Liver (tissue), 9 donors: ENCODE measurements around the gene CCN5. TPM values are rescaled to one million over a fixed set of nuclear protein-coding genes. Genes with fewer than 3 reads are reported as not detected.

ENCODE experiments used
- DNase-seq: peaks from one replicate; pipeline ENCODE4 v3.0.0-alpha.2; 2017; ENCODE audit warnings: low spot score
- H3K27ac ChIP-seq, 2 donors: one replicate each; pipeline ENCODE4 v1.7.0; 2013; ENCODE audit warnings: inconsistent platforms in 2 of 2, low read length in 2 of 2, control low read depth in 1 of 2, low read depth in 1 of 2, mild to moderate bottlenecking in 1 of 2
- H3K27me3 ChIP-seq, 4 donors: one replicate each; pipeline versions ENCODE4 v1.6.1 to v1.7.0; 2013; ENCODE audit warnings: low read length in 3 of 4, inconsistent platforms in 1 of 4, mild to moderate bottlenecking in 1 of 4, moderate library complexity in 1 of 4; ENCODE audit not compliant: control insufficient read depth in 4 of 4, insufficient read depth in 4 of 4
- H3K36me3 ChIP-seq, 4 donors: one replicate each; pipeline versions ENCODE4 v1.6.1 to v1.7.0; 2013; ENCODE audit warnings: low read length in 3 of 4, mild to moderate bottlenecking in 3 of 4, low read depth in 1 of 4, moderate library complexity in 1 of 4; ENCODE audit not compliant: control insufficient read depth in 4 of 4, insufficient read depth in 3 of 4
- H3K4me1 ChIP-seq, 4 donors: one replicate each; pipeline versions ENCODE4 v1.6.1 to v1.7.0; 2013; ENCODE audit warnings: low read length in 3 of 4, mild to moderate bottlenecking in 3 of 4, moderate library complexity in 1 of 4; ENCODE audit not compliant: control insufficient read depth in 4 of 4, insufficient read depth in 4 of 4
- H3K4me3 ChIP-seq, 3 donors: one replicate each; pipeline versions ENCODE4 v1.6.1 to v1.7.0; 2013; ENCODE audit warnings: low read length in 3 of 3, control low read depth in 1 of 3, low read depth in 1 of 3, mild to moderate bottlenecking in 1 of 3
- H3K9ac ChIP-seq, 2 donors: one replicate each; pipeline ENCODE4 v1.7.0; 2013; ENCODE audit warnings: low read length in 2 of 2, mild to moderate bottlenecking in 2 of 2, moderate library complexity in 2 of 2, control low read depth in 1 of 2, low read depth in 1 of 2
- H3K9me3 ChIP-seq, 4 donors: one replicate each; pipeline versions ENCODE4 v1.6.1 to v1.7.0; 2013; ENCODE audit warnings: low read length in 3 of 4; ENCODE audit not compliant: control insufficient read depth in 4 of 4
- ATF3 ChIP-seq: IDR thresholded peaks from 2 replicates; pipeline ENCODE4 v1.6.1; 2016; ENCODE audit warnings: antibody characterized with exemption
- EGR1 ChIP-seq, 2 donors: IDR thresholded peaks; 2 replicates each; pipeline ENCODE4 v1.6.1; 2016 to 2018; ENCODE audit warnings: antibody characterized with exemption in 2 of 2, low read depth in 2 of 2
- FOXA1 ChIP-seq: IDR thresholded peaks from 2 replicates; pipeline ENCODE4 v1.6.1; 2016; ENCODE audit warnings: antibody characterized with exemption
- FOXA2 ChIP-seq: IDR thresholded peaks from 2 replicates; pipeline ENCODE4 v1.6.1; 2016; ENCODE audit warnings: antibody characterized with exemption
- HNF4A ChIP-seq, 2 donors: conservative IDR thresholded peaks; 2 replicates each; pipeline ENCODE4 v1.6.1; 2016; ENCODE audit warnings: antibody characterized with exemption in 2 of 2, mild to moderate bottlenecking in 2 of 2
- HNF4G ChIP-seq: IDR thresholded peaks from 2 replicates; pipeline ENCODE4 v1.6.1; 2016; ENCODE audit warnings: antibody characterized with exemption
- JUND ChIP-seq, 2 donors: IDR thresholded peaks; 2 replicates each; pipeline ENCODE4 v1.6.1; 2016; ENCODE audit warnings: antibody characterized with exemption in 2 of 2
- NR2F2 ChIP-seq: IDR thresholded peaks from 2 replicates; pipeline ENCODE4 v1.6.1; 2016; ENCODE audit warnings: antibody characterized with exemption
- RAD21 ChIP-seq, 2 donors: IDR thresholded peaks; 2 replicates each; pipeline ENCODE4 v1.6.1; 2016; ENCODE audit warnings: antibody characterized with exemption in 2 of 2, mild to moderate bottlenecking in 2 of 2
- REST ChIP-seq: IDR thresholded peaks from 2 replicates; pipeline ENCODE4 v1.6.1; 2016; ENCODE audit warnings: antibody characterized with exemption, mild to moderate bottlenecking
- RXRA ChIP-seq, 2 donors: IDR thresholded peaks; 2 replicates each; pipeline ENCODE4 v1.6.1; 2017 to 2018; ENCODE audit warnings: antibody characterized with exemption in 2 of 2, mild to moderate bottlenecking in 1 of 2
- SP1 ChIP-seq: IDR thresholded peaks from 2 replicates; pipeline ENCODE4 v1.6.1; 2018; ENCODE audit warnings: antibody characterized with exemption, mild to moderate bottlenecking
- TAF1 ChIP-seq: conservative IDR thresholded peaks from 2 replicates; pipeline ENCODE4 v1.6.1; 2016; ENCODE audit warnings: antibody characterized with exemption, mild to moderate bottlenecking
- YY1 ChIP-seq: IDR thresholded peaks from 2 replicates; pipeline ENCODE4 v1.6.1; 2016; ENCODE audit warnings: antibody characterized with exemption, mild to moderate bottlenecking
- WGBS: extraction: QIAGEN DNeasy Blood & Tissue Kit; methylation state at CpG from one replicate; pipeline ENCODE4 v1.1.7; 2013; 5-methylcytosine and 5-hydroxymethylcytosine counted together
- polyA plus RNA-seq, 2 donors: library from polyadenylated mRNA; stranded (reverse) in 1 of 2; unstranded in 1 of 2; fragments of 200-250 nt in 1 of 2; fragments of >200 nt in 1 of 2; fragmentation: Nextera tagmentation in 1 of 2; extraction: Ambion mirVana in 1 of 2; gene quantifications; one replicate each; pipeline versions ENCODE4 v1.2.1 to v1.2.3, GENCODE V29; 2013 to 2015
- total RNA-seq, 2 donors: library from RNA; depleted of rRNA; stranded (reverse); fragments of >200 nt; gene quantifications; one replicate each; pipeline ENCODE4 v1.2.3, GENCODE V29; 2014
- TF ChIP-seq, protein P1 (sequence below): IDR thresholded peaks from 2 replicates; pipeline ENCODE4 v1.6.1; 2016; ENCODE audit warnings: antibody characterized with exemption
- TF ChIP-seq, protein P2 (sequence below): IDR thresholded peaks from 2 replicates; pipeline ENCODE4 v1.6.1; 2016; ENCODE audit warnings: antibody characterized with exemption
- TF ChIP-seq, protein P3 (sequence below): fragments of 150-350 bp; IDR thresholded peaks from 2 replicates; pipeline ENCODE4 v1.5.1; 2017; ENCODE audit warnings: improper control_type of control experiment, low read depth, low read length; ENCODE audit not compliant: missing input control
- donor health status: healthy.
- donor health status: healthy.
- donor health status: healthy.
- donor health status: healthy.
- donor health status: healthy.

Gene CCN5
- total and polyA plus RNA-seq, 4 donors = 1.2 to 3.6 (median 1.9) TPM; not detected in 1

DNA sequence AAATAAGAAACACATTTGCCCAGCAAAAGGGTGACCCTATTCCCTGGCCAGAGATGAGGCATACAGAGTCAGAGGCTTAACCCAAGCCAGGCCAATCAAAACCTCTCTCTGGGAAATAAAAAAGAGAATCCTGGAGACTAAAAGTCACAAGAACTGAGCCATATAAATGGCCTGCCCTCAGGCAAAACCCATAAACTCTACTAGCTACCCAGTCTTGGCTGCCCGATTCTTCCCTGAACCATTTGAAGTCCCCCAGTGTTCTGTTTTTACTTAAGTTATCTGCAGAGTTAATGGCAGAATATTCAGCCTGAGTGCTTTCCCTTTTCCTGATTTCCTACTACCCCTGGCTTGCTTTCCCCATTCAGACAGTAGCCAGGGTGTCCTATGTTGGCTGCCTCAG is 44.4 kb downstream of the CCN5 start:
- H3K27ac ChIP-seq = no peak overlapping the region
- H3K4me1 ChIP-seq = no peaks in the 10 kb centered on the region
- no peaks in the 10 kb centered on the region for H3K36me3 ChIP-seq
- H3K27me3 ChIP-seq = peaks cover 0 to 3% (median 0%) of the 10 kb centered on the region in 4 donors
- H3K9ac ChIP-seq = no peak overlapping the region
- WGBS = 97% methylated on average over 1 of the region's 1 CpG
- TF ChIP-seq, protein P1, sequence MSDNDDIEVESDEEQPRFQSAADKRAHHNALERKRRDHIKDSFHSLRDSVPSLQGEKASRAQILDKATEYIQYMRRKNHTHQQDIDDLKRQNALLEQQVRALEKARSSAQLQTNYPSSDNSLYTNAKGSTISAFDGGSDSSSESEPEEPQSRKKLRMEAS = no peak
- TF ChIP-seq JUND (IDR thresholded peaks at IDR 0.05) (no peak), HNF4A (conservative IDR thresholded peaks at IDR 0.05) (no peak), ATF3 (no peak), HNF4G (no peak), TAF1 (no peak)
- TF ChIP-seq, protein P2, sequence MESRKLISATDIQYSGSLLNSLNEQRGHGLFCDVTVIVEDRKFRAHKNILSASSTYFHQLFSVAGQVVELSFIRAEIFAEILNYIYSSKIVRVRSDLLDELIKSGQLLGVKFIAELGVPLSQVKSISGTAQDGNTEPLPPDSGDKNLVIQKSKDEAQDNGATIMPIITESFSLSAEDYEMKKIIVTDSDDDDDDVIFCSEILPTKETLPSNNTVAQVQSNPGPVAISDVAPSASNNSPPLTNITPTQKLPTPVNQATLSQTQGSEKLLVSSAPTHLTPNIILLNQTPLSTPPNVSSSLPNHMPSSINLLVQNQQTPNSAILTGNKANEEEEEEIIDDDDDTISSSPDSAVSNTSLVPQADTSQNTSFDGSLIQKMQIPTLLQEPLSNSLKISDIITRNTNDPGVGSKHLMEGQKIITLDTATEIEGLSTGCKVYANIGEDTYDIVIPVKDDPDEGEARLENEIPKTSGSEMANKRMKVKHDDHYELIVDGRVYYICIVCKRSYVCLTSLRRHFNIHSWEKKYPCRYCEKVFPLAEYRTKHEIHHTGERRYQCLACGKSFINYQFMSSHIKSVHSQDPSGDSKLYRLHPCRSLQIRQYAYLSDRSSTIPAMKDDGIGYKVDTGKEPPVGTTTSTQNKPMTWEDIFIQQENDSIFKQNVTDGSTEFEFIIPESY = no peak
- TF ChIP-seq, protein P3, sequence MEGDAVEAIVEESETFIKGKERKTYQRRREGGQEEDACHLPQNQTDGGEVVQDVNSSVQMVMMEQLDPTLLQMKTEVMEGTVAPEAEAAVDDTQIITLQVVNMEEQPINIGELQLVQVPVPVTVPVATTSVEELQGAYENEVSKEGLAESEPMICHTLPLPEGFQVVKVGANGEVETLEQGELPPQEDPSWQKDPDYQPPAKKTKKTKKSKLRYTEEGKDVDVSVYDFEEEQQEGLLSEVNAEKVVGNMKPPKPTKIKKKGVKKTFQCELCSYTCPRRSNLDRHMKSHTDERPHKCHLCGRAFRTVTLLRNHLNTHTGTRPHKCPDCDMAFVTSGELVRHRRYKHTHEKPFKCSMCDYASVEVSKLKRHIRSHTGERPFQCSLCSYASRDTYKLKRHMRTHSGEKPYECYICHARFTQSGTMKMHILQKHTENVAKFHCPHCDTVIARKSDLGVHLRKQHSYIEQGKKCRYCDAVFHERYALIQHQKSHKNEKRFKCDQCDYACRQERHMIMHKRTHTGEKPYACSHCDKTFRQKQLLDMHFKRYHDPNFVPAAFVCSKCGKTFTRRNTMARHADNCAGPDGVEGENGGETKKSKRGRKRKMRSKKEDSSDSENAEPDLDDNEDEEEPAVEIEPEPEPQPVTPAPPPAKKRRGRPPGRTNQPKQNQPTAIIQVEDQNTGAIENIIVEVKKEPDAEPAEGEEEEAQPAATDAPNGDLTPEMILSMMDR = no peak
- DNase-seq = no peak
- no peak overlapping the region for H3K4me3 ChIP-seq
- H3K9me3 ChIP-seq = no peaks in the 10 kb centered on the region

DNA sequence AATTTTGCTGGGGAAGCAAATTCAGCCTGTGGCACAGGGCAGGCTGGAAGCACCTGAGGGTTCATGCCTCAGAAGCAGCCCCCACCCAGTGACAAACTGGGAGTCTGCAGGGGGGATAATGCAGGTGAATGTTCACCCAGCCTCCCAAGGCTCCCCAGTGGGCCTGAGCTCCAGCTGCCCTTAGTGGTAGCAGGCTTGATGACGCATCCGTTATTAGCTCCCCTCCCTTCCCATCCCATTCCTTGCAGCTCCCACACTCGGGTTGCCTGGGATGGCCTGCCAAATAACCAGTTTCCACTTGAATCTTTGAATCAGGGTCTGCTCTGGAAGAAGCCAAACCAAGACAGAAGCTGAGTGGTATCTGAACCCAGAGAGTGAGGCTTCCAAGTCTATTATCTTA is 46.3 kb downstream of the CCN5 start:
- 59% methylated on average over 3 of the region's 3 CpGs for WGBS
- Histone ChIP-seq H3K36me3 (no peaks in the 10 kb centered on the region), H3K27ac (no peak overlapping the region)

More for the DNA sequence above, 46.3 kb downstream of the CCN5 start:
- Histone ChIP-seq H3K27me3 (peaks cover 0 to 3% (median 0%) of the 10 kb centered on the region in 4 donors), H3K9me3 (no peaks in the 10 kb centered on the region), H3K9ac (no peak overlapping the region), H3K4me3 (no peak overlapping the region), H3K4me1 (no peaks in the 10 kb centered on the region)
- TF ChIP-seq TAF1 (no peak), JUND (IDR thresholded peaks at IDR 0.05) (no peak), HNF4G (no peak), FOXA1 (no peak), HNF4A (conservative IDR thresholded peaks at IDR 0.05) (no peak), NR2F2 (no peak), EGR1 (IDR thresholded peaks at IDR 0.05; ENCODE audit: low read depth in 2 of 2) (no peak), RAD21 (IDR thresholded peaks at IDR 0.05) (no peak), YY1 (no peak), FOXA2 (no peak), SP1 (no peak), RXRA (IDR thresholded peaks at IDR 0.05) (no peak), ATF3 (no peak), REST (no peak)
- TF ChIP-seq, protein P1 = no peak
- TF ChIP-seq, protein P3 = no peak
- TF ChIP-seq, protein P2 = no peak
- no peak for DNase-seq
